ENCODE measurements around the gene HECW1. TPM values are rescaled to one million over a fixed set of nuclear protein-coding genes. Genes with fewer than 3 reads are reported as not detected.

The HECW1 gene
- total RNA-seq, 2 donors from 2014 or later, result 0.04 TPM; not detected in 1

GRCh38 chr7:43536773-43537172, 424.3 kb downstream of the HECW1 start:
- no peaks in the 10 kb centered on the region for H3K36me3 ChIP-seq
- H3K27ac ChIP-seq, result no peak overlapping the region
- no peak for DNase-seq (ENCODE audit: low spot score)
- H3K4me1 ChIP-seq, result peaks cover 0 to 8% of the 10 kb centered on the region in 2 donors
- no peak for TF ChIP-seq CTCF (IDR thresholded peaks at IDR 0.05)
- no peak overlapping the region for H3K4me3 ChIP-seq
- H3K27me3 ChIP-seq, result no peaks in the 10 kb centered on the region
- no peaks in the 10 kb centered on the region for H3K9me3 ChIP-seq

GRCh38 chr7:43537765-43538403, 425.4 kb downstream of the HECW1 start:
- TF ChIP-seq CTCF (IDR thresholded peaks at IDR 0.05), result no peak
- no peak for DNase-seq (ENCODE audit: low spot score)
- Histone ChIP-seq H3K4me1 (peaks cover 0 to 8% of the 10 kb centered on the region in 2 donors), H3K27me3 (no peaks in the 10 kb centered on the region), H3K9me3 (no peaks in the 10 kb centered on the region), H3K4me3 (no peak overlapping the region), H3K36me3 (no peaks in the 10 kb centered on the region), H3K27ac (no peak overlapping the region)

- H3K36me3 ChIP-seq, result no peaks in the 10 kb centered on the region
- no peaks in the 10 kb centered on the region for H3K27me3 ChIP-seq
- no peak for TF ChIP-seq CTCF (IDR thresholded peaks at IDR 0.05)
- no peaks in the 10 kb centered on the region for H3K9me3 ChIP-seq
- peaks cover 0 to 8% of the 10 kb centered on the region in 2 donors for H3K4me1 ChIP-seq
- no peak overlapping the region for H3K27ac ChIP-seq
- no peak for DNase-seq (ENCODE audit: low spot score)
- H3K4me3 ChIP-seq, result no peak overlapping the region
Observed at GRCh38 chr7:43538404-43538771, 425.9 kb downstream of the HECW1 start.

DNA sequence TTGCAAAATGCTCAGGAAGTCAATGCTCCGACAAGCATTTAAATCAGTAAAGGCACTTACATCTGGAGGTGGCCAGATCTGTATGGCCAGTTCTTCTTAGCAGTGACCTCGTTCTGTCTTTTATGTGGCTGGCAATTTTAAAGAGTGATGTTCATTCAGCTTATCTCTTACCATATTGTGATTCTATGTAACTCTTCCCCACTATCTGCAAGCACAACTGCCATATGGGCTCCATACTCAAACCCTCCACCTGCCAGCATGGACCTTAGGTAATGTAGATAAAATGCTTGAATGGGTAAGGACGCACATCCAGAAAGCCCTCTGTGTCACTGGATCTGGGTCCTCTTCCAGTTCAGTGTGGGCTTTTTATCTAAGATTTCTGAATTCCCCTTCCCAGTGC, 428.0 kb downstream of the HECW1 start:
- H3K4me3 ChIP-seq, result no peak overlapping the region
- peaks cover 0 to 8% of the 10 kb centered on the region in 2 donors for H3K4me1 ChIP-seq
- no peak for DNase-seq (ENCODE audit: low spot score)
- H3K9me3 ChIP-seq, result no peaks in the 10 kb centered on the region
- H3K36me3 ChIP-seq, result no peaks in the 10 kb centered on the region
- no peak overlapping the region for H3K27ac ChIP-seq
- H3K27me3 ChIP-seq, result no peaks in the 10 kb centered on the region
- TF ChIP-seq CTCF (IDR thresholded peaks at IDR 0.05), result no peak

DNA sequence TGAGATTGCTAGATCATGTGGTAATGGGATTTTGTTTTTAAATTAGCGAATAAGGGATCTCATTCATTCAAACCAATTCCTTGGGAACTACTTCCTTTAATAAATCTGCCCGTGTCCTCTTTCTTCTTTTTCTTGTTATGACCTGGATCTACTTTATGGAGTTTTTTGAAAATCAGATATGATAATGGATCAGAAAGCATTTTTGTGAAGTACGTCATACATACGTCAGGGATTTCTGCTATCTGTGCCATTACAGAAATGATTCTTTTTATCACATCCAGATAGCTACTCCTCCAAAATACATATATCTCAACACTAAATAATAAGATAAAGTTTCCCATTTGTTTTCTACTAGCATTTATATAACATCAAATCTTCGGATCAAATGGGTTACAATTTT, 430.3 kb downstream of the HECW1 start:
- H3K9me3 ChIP-seq, result no peaks in the 10 kb centered on the region
- peaks cover 0 to 8% of the 10 kb centered on the region in 2 donors for H3K4me1 ChIP-seq
- no peaks in the 10 kb centered on the region for H3K36me3 ChIP-seq
- H3K27me3 ChIP-seq, result no peaks in the 10 kb centered on the region
- DNase-seq (ENCODE audit: low spot score), result no peak
- H3K27ac ChIP-seq, result no peak overlapping the region
- H3K4me3 ChIP-seq, result no peak overlapping the region
- no peak for TF ChIP-seq CTCF (IDR thresholded peaks at IDR 0.05)

DNA sequence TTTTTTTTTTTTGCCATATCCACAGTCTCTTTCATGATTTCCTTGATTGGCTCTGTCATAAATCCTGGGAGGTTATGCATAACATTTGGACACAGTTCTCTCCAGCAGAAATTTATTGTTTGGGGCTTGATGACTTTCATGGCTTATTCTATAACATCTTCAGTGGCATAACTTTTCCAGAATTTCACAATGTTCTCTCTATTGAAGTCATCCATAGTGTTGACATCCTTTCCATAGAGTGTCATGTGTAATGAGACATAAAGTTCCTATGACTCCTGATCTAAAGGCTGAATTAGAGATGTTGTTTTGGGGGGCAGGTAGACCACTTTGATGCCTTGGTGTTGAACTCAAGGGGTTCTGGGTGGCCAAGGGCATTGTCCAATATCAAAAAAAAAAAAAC, 433.8 kb downstream of the HECW1 start:
- Histone ChIP-seq H3K4me3 (no peak overlapping the region), H3K9me3 (no peaks in the 10 kb centered on the region), H3K4me1 (no peaks in the 10 kb centered on the region), H3K27ac (no peak overlapping the region), H3K36me3 (no peaks in the 10 kb centered on the region), H3K27me3 (no peaks in the 10 kb centered on the region)
- TF ChIP-seq CTCF (IDR thresholded peaks at IDR 0.05), result no peak
- no peak for DNase-seq (ENCODE audit: low spot score)

Data from right atrium auricular region (tissue), 2 donors.